IPS-20b (cell line): ENCODE results near the gene FILIP1L.

Experiments used
- H3K27ac ChIP-seq: one replicate; pipeline ENCODE4 v1.5.1; 2013; ENCODE audit warnings: low read length
- H3K27me3 ChIP-seq: 2 replicates; pipeline ENCODE4 v1.6.1; 2013; ENCODE audit warnings: mild to moderate bottlenecking, low read length, inconsistent platforms; ENCODE audit not compliant: insufficient read depth
- H3K36me3 ChIP-seq: 2 replicates; pipeline ENCODE4 v1.6.1; 2013; ENCODE audit warnings: low read depth, mild to moderate bottlenecking, inconsistent platforms, low read length, moderate library complexity; ENCODE audit not compliant: insufficient read depth
- H3K4me1 ChIP-seq: 2 replicates; pipeline ENCODE4 v1.6.1; 2013; ENCODE audit warnings: mild to moderate bottlenecking, control low read depth, inconsistent platforms, low read length, moderate library complexity; ENCODE audit not compliant: insufficient read depth
- H3K4me3 ChIP-seq: 2 replicates; pipeline ENCODE4 v1.5.1; 2013; ENCODE audit warnings: mild to moderate bottlenecking, low read length, inconsistent platforms
- H3K9ac ChIP-seq: 2 replicates; pipeline ENCODE4 v1.6.1; 2013; ENCODE audit warnings: low read depth, mild to moderate bottlenecking, inconsistent platforms, low read length, moderate library complexity
- H3K9me3 ChIP-seq: 2 replicates; pipeline ENCODE4 v1.6.1; 2013; ENCODE audit warnings: mild to moderate bottlenecking, low read depth, low read length, inconsistent platforms; ENCODE audit not compliant: insufficient read depth

Gene FILIP1L

DNA sequence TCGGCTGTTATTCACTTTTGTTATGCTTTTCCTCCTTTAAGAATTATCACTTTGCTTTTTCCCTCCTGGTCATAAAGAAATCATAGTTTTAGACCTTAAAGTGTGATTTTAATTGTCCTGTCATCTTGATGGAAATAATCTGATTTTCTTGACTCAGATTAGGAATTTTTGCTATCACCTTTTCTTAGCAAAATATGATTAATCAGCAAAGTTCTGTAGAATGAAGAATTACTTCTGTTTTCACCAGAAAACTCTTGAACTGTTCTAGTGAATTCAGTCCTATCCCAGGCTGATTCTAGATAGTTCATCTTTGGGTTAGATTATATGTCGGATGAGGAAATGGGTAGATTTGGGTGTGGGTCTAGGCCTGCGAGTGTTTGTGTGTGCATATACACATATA, 284.5 kb downstream of the FILIP1L start:
- no peak overlapping the region for H3K27ac ChIP-seq
- H3K9ac ChIP-seq: no peak overlapping the region
- no peaks in the 10 kb centered on the region for H3K27me3 ChIP-seq
- H3K4me1 ChIP-seq: no peaks in the 10 kb centered on the region
- no peaks in the 10 kb centered on the region for H3K36me3 ChIP-seq
- no peak overlapping the region for H3K4me3 ChIP-seq
- no peaks in the 10 kb centered on the region for H3K9me3 ChIP-seq

DNA sequence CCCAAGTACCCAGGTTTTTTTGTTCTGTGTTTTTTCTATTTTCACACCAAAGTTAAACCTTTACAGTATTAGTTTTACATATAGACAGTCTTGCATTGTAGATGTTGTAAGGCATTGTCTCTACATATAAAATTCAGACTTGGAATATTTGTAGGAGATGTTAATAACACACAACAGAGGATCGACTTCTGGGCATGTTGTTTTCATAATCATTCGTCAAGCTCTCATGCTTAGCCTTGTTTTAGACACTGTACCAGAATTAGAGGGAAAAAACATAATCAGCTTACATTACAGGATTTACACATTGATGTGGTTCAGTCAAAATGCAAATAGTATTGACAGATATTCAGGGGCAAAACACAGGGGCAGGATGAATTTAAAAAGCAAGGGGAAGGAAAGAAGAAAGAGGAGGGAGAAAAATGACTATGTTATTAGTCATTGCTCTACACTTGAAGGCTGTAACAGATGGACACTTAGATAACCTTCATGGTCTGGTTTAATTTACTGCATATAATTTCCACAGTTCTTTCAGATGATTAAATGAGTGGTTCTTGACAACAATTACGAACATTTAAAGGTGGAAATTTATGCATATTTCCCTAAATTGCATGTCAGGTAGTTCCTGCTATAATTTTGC, 289.2 kb downstream of the FILIP1L start:
- no peaks in the 10 kb centered on the region for H3K27me3 ChIP-seq
- H3K4me3 ChIP-seq: no peak overlapping the region
- no peaks in the 10 kb centered on the region for H3K36me3 ChIP-seq
- no peak overlapping the region for H3K27ac ChIP-seq
- no peaks in the 10 kb centered on the region for H3K9me3 ChIP-seq
- H3K4me1 ChIP-seq: no peaks in the 10 kb centered on the region
- H3K9ac ChIP-seq: no peak overlapping the region

DNA sequence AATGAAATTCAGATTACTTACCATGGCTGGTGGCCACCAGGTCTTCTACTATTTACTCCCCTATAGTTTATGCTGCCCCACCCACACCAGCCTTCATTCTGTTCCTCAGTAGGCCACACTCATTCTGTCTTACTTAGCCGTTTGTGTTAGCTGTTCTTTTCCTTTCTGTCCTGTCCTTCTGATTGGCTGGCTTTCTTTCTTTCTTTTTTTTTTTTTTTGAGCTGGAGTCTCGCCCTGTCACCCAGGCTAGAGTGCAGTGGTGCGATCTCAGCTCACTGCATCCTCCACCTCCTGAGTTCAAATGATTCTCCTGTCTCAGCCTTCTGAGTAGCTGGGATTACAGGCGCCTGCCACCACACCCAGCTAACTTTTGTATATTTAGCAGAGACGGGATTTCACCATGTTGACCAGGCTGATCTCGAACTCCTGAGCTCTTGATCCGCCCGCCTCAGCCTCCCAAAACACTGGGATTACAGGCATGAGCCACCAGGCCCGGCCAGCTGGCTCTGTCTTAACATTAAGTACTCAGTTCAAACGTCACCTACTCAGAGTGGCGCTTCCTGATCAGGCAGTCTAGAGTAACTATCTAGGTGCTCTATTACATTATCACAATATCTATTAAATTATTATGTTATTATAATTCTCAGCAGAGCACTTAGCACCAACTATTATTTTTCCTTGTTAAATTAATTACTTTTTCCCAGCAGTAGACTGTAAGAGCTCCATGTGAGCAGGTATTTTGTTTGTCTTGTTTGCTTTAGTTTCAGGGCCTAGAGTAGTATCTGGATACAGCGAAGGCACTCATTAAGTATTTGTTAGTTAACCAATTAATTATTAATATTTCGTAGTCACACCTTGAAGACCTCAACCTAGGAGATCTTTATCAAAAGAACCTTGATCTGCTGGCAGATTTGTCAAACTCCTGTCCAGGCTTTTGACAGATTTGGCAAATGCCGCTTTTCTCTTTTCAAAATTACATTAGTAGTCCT, 290.3 kb downstream of the FILIP1L start:
- no peaks in the 10 kb centered on the region for H3K9me3 ChIP-seq
- H3K4me3 ChIP-seq: no peak overlapping the region
- no peaks in the 10 kb centered on the region for H3K27me3 ChIP-seq
- H3K27ac ChIP-seq: no peak overlapping the region
- H3K9ac ChIP-seq: no peak overlapping the region
- no peaks in the 10 kb centered on the region for H3K4me1 ChIP-seq
- H3K36me3 ChIP-seq: no peaks in the 10 kb centered on the region

DNA sequence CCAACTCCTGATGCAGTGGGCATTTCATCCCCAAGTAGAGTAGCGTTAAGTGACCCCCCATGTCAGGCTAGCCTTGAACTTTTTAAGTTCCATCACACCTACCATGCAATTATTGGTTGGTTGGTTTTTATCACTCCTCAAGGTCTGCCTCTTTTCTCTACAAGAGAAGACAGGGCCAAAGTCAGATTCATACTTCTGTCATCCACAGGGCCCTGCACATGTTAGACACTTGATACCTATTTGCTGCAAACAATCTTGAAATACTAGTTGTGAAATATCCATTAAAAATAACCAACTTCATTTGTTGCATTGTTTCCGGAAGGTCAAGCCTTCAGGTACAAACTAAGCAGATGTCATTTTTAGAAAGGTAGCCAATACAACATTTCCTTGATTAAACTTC, 295.5 kb downstream of the FILIP1L start:
- no peak overlapping the region for H3K27ac ChIP-seq
- no peaks in the 10 kb centered on the region for H3K36me3 ChIP-seq
- H3K9me3 ChIP-seq: no peaks in the 10 kb centered on the region
- peaks cover 7% of the 10 kb centered on the region; the same call in 1 of the 2 replicates for H3K27me3 ChIP-seq
- H3K9ac ChIP-seq: peak overlapping the region; percentile 85; the same call in 1 of the 2 replicates
- H3K4me3 ChIP-seq: peak overlapping the region; percentile 88
- H3K4me1 ChIP-seq: no peaks in the 10 kb centered on the region

DNA sequence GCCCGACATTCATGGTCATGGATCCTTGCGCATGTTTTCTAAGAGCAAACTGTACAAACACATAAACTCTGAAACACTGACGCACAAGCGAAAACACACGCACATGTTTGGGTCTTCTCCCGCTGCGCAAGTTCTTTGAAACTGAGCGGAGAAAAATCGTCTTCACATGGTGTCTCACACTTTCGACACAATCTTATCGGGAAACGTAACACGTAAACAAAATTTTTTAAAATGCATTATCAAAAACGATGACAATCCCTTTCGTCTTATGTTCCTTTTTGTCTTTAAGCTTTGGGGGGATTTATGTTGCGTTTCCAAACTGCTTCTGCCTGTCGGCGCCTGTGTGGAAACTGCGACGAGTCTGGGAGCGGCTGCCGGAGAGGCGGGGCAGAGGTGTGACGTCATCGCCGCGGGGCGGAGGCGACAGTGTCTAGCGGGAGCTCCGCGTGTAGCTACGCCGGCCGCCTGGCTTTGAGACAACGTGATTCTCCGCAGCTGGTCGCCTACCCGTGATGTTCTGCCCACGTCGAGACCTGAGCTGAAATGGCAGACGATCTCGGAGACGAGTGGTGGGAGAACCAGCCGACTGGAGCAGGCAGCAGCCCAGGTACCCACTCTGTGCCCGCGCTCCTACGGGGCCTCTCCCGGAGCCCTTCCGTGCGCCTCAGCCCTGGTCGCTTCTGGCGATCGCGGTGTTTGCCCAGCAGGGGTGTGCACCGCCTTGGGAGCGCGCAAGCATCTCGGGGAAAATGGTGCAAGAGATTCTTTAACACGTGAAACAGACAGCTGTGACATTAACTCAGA, 296.7 kb downstream of the FILIP1L start, which contains the start of gene CMSS1:
Gene CMSS1 (plus strand): TSS at position 426 of the 804 bp plus-strand sequence.
- H3K4me3 ChIP-seq: peak within 1 kb of the TSS; percentile 88
- H3K27ac ChIP-seq: peak within 1 kb of the TSS; percentile 2
- H3K9ac ChIP-seq: peak within 1 kb of the TSS; percentile 85
- no peaks in the 10 kb centered on the region for H3K36me3 ChIP-seq
- H3K27me3 ChIP-seq: peaks cover 7% of the 10 kb centered on the region; the same call in 1 of the 2 replicates
- no peaks in the 10 kb centered on the region for H3K9me3 ChIP-seq
- H3K4me1 ChIP-seq: no peaks in the 10 kb centered on the region

DNA sequence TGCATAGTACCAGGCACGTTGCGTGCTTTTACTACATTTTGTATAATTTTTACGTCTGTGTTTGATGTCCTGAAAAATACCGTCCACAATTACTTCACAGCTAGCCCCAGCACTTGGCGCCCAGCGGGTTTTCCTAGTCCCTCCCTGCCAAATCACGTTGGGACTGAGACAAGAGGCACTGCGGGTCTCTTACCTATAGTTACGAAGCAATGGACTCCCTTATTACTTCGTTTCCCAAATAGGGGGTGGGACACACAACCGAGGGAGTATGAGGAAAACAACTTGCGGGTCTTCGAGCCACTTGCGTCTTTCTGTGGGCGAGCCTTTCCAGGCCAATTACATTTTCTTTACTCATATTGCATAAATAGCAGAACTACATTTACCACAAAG, 297.3 kb downstream of the FILIP1L start:
- Histone ChIP-seq H3K4me1 (no peaks in the 10 kb centered on the region), H3K36me3 (no peaks in the 10 kb centered on the region), H3K27me3 (peaks cover 7% of the 10 kb centered on the region; the same call in 1 of the 2 replicates), H3K4me3 (peak overlapping the region; percentile 88), H3K9me3 (no peaks in the 10 kb centered on the region), H3K9ac (peak overlapping the region; percentile 85), H3K27ac (peak overlapping the region; percentile 2)

DNA sequence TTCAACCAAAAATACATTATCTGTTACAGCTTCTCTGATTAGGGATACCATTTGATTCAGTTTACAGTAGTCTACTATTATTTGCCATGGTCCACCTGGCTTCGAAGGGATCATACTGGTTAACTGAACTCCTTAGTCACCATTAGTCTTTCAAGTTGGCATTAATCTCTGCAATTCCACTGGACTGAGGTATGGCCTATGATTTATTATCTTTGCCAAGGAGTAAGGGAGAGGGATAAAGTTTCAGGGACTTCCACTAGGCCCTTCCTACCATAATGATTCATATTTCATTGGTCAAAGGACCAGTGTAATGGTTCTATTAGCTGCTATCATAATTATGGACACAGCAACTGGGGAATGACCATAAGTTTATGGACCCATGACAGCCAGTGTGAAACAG, 303.9 kb downstream of the FILIP1L start:
- Histone ChIP-seq H3K9ac (no peak overlapping the region), H3K9me3 (peaks cover 15% of the 10 kb centered on the region), H3K27ac (no peak overlapping the region), H3K36me3 (no peaks in the 10 kb centered on the region), H3K4me3 (no peak overlapping the region), H3K27me3 (no peaks in the 10 kb centered on the region), H3K4me1 (no peaks in the 10 kb centered on the region)

DNA sequence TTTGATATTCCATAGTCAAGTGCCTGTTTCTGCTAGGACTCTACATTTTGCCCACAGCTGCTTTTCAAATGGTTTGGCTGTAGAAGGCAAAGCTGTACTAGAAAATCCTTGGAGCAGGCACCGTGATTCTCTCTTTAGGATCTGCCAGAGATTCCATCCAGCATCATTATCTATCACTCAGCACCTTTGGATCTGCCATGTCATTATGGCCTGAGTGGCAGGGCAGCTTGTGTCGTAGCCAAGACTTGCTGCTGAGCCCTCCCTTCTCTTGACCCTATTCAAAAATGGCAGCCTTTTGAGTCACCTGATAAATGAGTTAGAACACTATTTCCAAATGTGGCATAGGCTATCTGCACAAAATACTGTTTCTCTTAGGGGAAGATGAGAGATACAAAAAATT, 304.7 kb downstream of the FILIP1L start:
- no peak overlapping the region for H3K9ac ChIP-seq
- H3K4me3 ChIP-seq: no peak overlapping the region
- no peak overlapping the region for H3K27ac ChIP-seq
- H3K36me3 ChIP-seq: no peaks in the 10 kb centered on the region
- H3K27me3 ChIP-seq: no peaks in the 10 kb centered on the region
- no peaks in the 10 kb centered on the region for H3K4me1 ChIP-seq
- H3K9me3 ChIP-seq: peaks cover 23% of the 10 kb centered on the region

DNA sequence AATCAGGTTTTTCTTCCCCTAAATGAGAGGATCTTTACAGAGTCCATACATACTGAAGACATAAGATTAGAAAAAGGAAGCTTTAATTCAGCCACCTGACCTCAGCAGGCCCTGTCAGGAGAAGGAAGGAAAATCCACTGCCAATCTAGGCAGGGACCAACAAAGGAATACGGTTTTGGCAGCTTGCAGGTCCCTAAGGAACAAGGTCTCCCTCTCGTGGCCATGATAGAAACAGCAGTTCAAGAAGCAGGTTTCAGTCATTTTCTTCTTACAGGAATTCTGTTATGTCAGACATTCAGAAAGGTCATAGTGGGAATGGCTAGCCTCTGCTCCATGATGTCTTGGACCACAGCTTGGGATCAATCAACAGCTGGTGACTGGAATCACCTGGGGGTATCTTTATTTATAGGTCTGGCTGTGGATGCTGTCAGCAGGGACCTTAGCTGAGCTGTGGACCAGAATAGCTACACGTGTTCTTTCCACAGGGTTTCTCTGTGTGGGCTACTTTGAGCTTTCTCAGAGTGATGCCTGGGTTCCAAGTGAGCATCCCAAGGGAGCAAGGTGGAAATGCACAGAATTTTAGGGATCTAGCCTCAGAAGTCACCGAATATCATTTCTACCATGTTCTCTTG, 306.0 kb downstream of the FILIP1L start:
- peaks cover 29% of the 10 kb centered on the region for H3K9me3 ChIP-seq
- no peak overlapping the region for H3K4me3 ChIP-seq
- no peaks in the 10 kb centered on the region for H3K36me3 ChIP-seq

DNA sequence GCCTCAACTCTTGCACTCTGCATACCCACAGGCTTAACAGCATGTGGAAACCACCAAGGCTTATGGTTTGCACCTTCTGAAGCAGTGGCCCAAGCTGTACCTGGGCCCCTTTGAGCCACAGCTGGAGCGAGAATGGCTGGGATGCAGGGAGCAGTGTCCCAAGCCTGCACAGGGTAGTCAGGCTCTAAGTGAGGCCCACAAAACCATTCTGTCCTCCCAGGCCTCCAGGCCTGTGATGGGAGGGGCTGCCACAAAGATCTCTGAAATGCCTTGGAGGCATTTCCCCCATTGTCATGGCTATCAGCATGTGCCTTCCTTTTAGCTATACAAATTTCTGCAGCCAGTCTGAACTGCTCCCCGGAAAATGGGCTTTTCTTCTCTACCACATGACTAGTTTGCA, 309.1 kb downstream of the FILIP1L start:
- H3K36me3 ChIP-seq: no peaks in the 10 kb centered on the region
- no peaks in the 10 kb centered on the region for H3K27me3 ChIP-seq
- H3K9me3 ChIP-seq: peaks cover 29% of the 10 kb centered on the region
- H3K27ac ChIP-seq: no peak overlapping the region
- no peaks in the 10 kb centered on the region for H3K4me1 ChIP-seq
- no peak overlapping the region for H3K9ac ChIP-seq
- no peak overlapping the region for H3K4me3 ChIP-seq

More for the DNA sequence above, 306.0 kb downstream of the FILIP1L start:
- Histone ChIP-seq H3K4me1 (no peaks in the 10 kb centered on the region), H3K9ac (no peak overlapping the region), H3K27me3 (no peaks in the 10 kb centered on the region), H3K27ac (no peak overlapping the region)

DNA sequence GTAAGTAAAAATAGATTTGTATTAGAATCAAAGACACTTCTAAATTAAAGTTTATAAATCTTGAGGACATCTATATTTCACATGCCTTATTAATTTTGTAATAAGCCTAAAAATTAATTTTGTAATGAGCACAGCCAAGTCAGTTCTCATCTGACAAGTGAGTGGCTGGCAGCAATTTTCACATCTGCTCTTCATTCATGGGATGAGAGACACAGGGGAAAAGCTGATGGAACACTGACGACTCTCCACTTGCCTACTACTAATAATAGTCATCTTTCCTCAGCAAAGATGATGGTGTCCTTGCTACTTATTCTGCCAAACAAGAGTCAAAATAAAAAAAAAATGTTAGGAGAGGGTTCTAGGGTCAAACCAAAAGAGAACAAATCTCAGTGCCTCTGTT, 311.0 kb downstream of the FILIP1L start:
- H3K9ac ChIP-seq: no peak overlapping the region
- no peaks in the 10 kb centered on the region for H3K27me3 ChIP-seq
- no peak overlapping the region for H3K4me3 ChIP-seq
- H3K27ac ChIP-seq: no peak overlapping the region
- no peaks in the 10 kb centered on the region for H3K4me1 ChIP-seq
- peaks cover 29% of the 10 kb centered on the region for H3K9me3 ChIP-seq
- no peaks in the 10 kb centered on the region for H3K36me3 ChIP-seq
